B cell (primary cell): ENCODE measurements around the gene TAX1BP3. TPM values are rescaled to one million over a fixed set of nuclear protein-coding genes. Genes with fewer than 3 reads are reported as not detected.
A peak's percentile ranks its signal among the peaks of the same experiment; 100 is the strongest.

Experiments used
- ATAC-seq: fragments of 200-7000 bp; cut with Tn5 transposase; one replicate; pipeline ENCODE4 v1.10.0; 2021; ENCODE audit warnings: low read depth, mild to moderate bottlenecking, moderate number of reproducible peaks, moderate library complexity
- CTCF ChIA-PET: fragments of 350-600 bp; sonication (Branson Sonifier 250); formaldehyde crosslinking; loops from one replicate; lab custom pipeline; 2021; ENCODE audit warnings: antibody characterized with exemption, inconsistent platforms; lab: Charles Lee
- POLR2A ChIA-PET: fragments of 350-600 bp; sonication (Branson Sonifier 250); formaldehyde crosslinking; loops from one replicate; lab custom pipeline; 2021; ENCODE audit warnings: antibody characterized with exemption; lab: Charles Lee
- DNase-seq: peaks from one replicate; pipeline ENCODE4 v3.0.0; 2013
- H2AFZ ChIP-seq: 2 replicates; pipeline ENCODE4 v1.6.1; 2012; ENCODE audit warnings: mild to moderate bottlenecking, low read depth, low read length; ENCODE audit not compliant: insufficient read depth, poor library complexity, severe bottlenecking
- H3K27ac ChIP-seq, 2 donors: 1 replicate in 1 of 2; 2 replicates in 1 of 2; pipeline ENCODE4 v1.5.1; 2012 to 2013; ENCODE audit warnings: low read length in 2 of 2, mild to moderate bottlenecking in 2 of 2, moderate library complexity in 1 of 2
- H3K27me3 ChIP-seq, 4 experiments: fragments of 200-600 bp in 1 of 4; sonication (generic) in 1 of 4; replicated peaks in 1 of 4; 1 replicate in 2 of 4; 2 replicates in 2 of 4; pipeline versions ENCODE4 v1.6.1 to v1.7.0; 2013 to 2016; ENCODE audit warnings: low read length in 3 of 4, mild to moderate bottlenecking in 2 of 4, mixed read lengths in 1 of 4, moderate library complexity in 1 of 4; ENCODE audit not compliant: insufficient read depth in 4 of 4, control insufficient read depth in 3 of 4; ENCODE audit errors: control extremely low read depth in 1 of 4
- H3K36me3 ChIP-seq, 2 experiments: replicated peaks in 1 of 2; 1 replicate in 1 of 2; 2 replicates in 1 of 2; pipeline versions ENCODE4 v1.6.1 to v1.7.1; 2013; ENCODE audit warnings: low read length in 1 of 2; ENCODE audit not compliant: insufficient read depth in 2 of 2, control insufficient read depth in 1 of 2; ENCODE audit errors: control extremely low read depth in 1 of 2, extremely low read depth in 1 of 2
- H3K4me1 ChIP-seq, 2 donors: fragments of 200-600 bp in 1 of 2; sonication (generic) in 1 of 2; 1 replicate in 1 of 2; 2 replicates in 1 of 2; pipeline versions ENCODE4 v1.5.1 to v1.6.1; 2013 to 2017; ENCODE audit warnings: low read length in 2 of 2; ENCODE audit not compliant: control insufficient read depth in 2 of 2, insufficient read depth in 2 of 2
- H3K4me2 ChIP-seq: replicated peaks from 2 replicates; pipeline ENCODE3; 2012; ENCODE audit warnings: mild to moderate bottlenecking, low read depth, low read length; ENCODE audit not compliant: poor library complexity, severe bottlenecking
- H3K4me3 ChIP-seq, 5 experiments: fragments of 200-600 bp in 1 of 5; sonication (generic) in 1 of 5; 1 replicate in 3 of 5; 2 replicates in 2 of 5; pipeline versions ENCODE4 v1.5.1 to v1.7.0; 2011 to 2016; ENCODE audit warnings: low read length in 4 of 5, mild to moderate bottlenecking in 4 of 5, low read depth in 2 of 5, control low read depth in 1 of 5, moderate library complexity in 1 of 5; ENCODE audit not compliant: insufficient read depth in 1 of 5; ENCODE audit errors: control extremely low read depth in 1 of 5, extremely low read depth in 1 of 5
- H3K79me2 ChIP-seq: fragments of 200-600 bp; sonication (generic); one replicate; pipeline ENCODE4 v1.6.0; 2016; ENCODE audit warnings: low read length; ENCODE audit not compliant: control insufficient read depth, insufficient read depth
- H3K9ac ChIP-seq: fragments of 200-600 bp; sonication (generic); 2 replicates; pipeline ENCODE4 v1.6.1; 2017; ENCODE audit warnings: mild to moderate bottlenecking, low read length, moderate library complexity
- H3K9me3 ChIP-seq, 3 donors: one replicate each; pipeline versions ENCODE4 v1.6.1 to v1.7.1; 2013; ENCODE audit warnings: low read length in 2 of 3; ENCODE audit not compliant: control insufficient read depth in 2 of 3, insufficient read depth in 1 of 3; ENCODE audit errors: control extremely low read depth in 1 of 3
- H4K20me1 ChIP-seq: 2 replicates; pipeline ENCODE4 v1.6.0; 2012; ENCODE audit warnings: mild to moderate bottlenecking, low read length; ENCODE audit not compliant: insufficient read depth, control insufficient read depth, poor library complexity, severe bottlenecking
- H3K27ac Mint-ChIP-seq: one replicate; pipeline ENCODE4 v1.8.0; 2021; ENCODE audit warnings: mixed read lengths
- H3K27me3 Mint-ChIP-seq: one replicate; pipeline ENCODE4 v1.8.0; 2021; ENCODE audit warnings: mixed read lengths
- H3K4me1 Mint-ChIP-seq: one replicate; pipeline ENCODE4 v1.8.0; 2021; ENCODE audit warnings: mixed read lengths
- H3K4me3 Mint-ChIP-seq: one replicate; pipeline ENCODE4 v1.8.0; 2021; ENCODE audit warnings: mixed read lengths
- H3K9me3 Mint-ChIP-seq: one replicate; pipeline ENCODE4 v1.8.0; 2022; ENCODE audit warnings: mixed read lengths; ENCODE audit not compliant: insufficient read depth
- CTCF ChIP-seq: fragments of 200-600 bp; IDR thresholded peaks from one replicate; pipeline ENCODE4 v1.8.0; 2022; ENCODE audit warnings: antibody characterized with exemption, mild to moderate bottlenecking
- EZH2 ChIP-seq: IDR thresholded peaks from 2 replicates; pipeline ENCODE4 v1.6.1; 2012; ENCODE audit warnings: borderline replicate concordance, low read depth, mild to moderate bottlenecking, moderate library complexity, low read length; ENCODE audit not compliant: insufficient read depth, poor library complexity, severe bottlenecking
- WGBS: methylation state at CpG from one replicate; pipeline ENCODE4 v1.1.5; 2013; ENCODE audit warnings: missing lambda C conversion rate; ENCODE audit not compliant: insufficient coverage; 5-methylcytosine and 5-hydroxymethylcytosine counted together
- intact Hi-C: fragments of 100-400 bp; cut with micrococcal nuclease; formaldehyde crosslinking; loops from one replicate; pipeline ENCODE4 v1.10.0; 2022
- polyA plus RNA-seq: library from polyadenylated mRNA; depleted of rRNA; stranded (reverse); fragments of >200 nt; gene quantifications from 2 replicates; pipeline ENCODE4 v1.2.3, GENCODE V29; 2012
- total RNA-seq, 2 donors: library from RNA; stranded (reverse); fragments of 120-200 nt in 1 of 2; gene quantifications; 1 replicate in 1 of 2; 2 replicates in 1 of 2; pipeline versions ENCODE4 v1.2.3 to v1.2.4, GENCODE V29; 2013 to 2022

TAX1BP3 gene
- total and polyA plus RNA-seq, 2 donors (not counting 1 experiment from before 2014, with no cell fraction given): 17.7 to 22.1 TPM

GRCh38 chr17:3689262-3690093, 21.1 kb upstream of the TAX1BP3 start:
- Histone ChIP-seq H3K27me3 (no peaks in the 10 kb centered on the region), H3K79me2 (peaks cover 61% of the 10 kb centered on the region), H3K9ac (peak overlapping the region; percentile 6), H3K36me3 (peaks cover 0 to 54% of the 10 kb centered on the region in 2 experiments), H3K4me2 (peak overlapping the region; percentile 80), H3K9me3 (no peaks in the 10 kb centered on the region), H4K20me1 (peaks cover 53% of the 10 kb centered on the region), H3K4me1 (peaks cover 58 to 71% of the 10 kb centered on the region in 2 donors), H2AFZ (no peak overlapping the region), H3K27ac (peak overlapping the region; percentile 49 to 58), H3K4me3 (peak overlapping the region in 2 of 5 experiments; percentile 24)
- ChIA-PET CTCF (interaction anchor here (0.6 to 5.0 kb wide), 3 partner anchors 22 to 48 kb away, joined by 3 to 27 read pairs (median 5); no protein-coding TSS in a partner anchor), POLR2A (interaction anchor here (0.6 kb wide), 1 partner anchor 49 kb away, joined by 5 read pairs; no protein-coding TSS in a partner anchor)
- peak overlapping the region; percentile 94 for H3K27ac Mint-ChIP-seq
- intact Hi-C loops: loop anchor here (5.0 kb wide), 2 partner anchors 223 to 278 kb away; no protein-coding TSS in a partner anchor
- H3K4me3 Mint-ChIP-seq: peak overlapping the region; percentile 78
- peaks cover 64% of the 10 kb centered on the region for H3K4me1 Mint-ChIP-seq
- 77% methylated on average over 32 of the region's 44 CpGs for WGBS
- peak; percentile 56 for DNase-seq
- no peak for TF ChIP-seq EZH2
- TF ChIP-seq CTCF: no peak
- no peaks in the 10 kb centered on the region for H3K9me3 Mint-ChIP-seq
- H3K27me3 Mint-ChIP-seq: no peaks in the 10 kb centered on the region
- ATAC-seq: no peak
